ENCODE measurements around the gene ATP2B1.
"Not testable (repeated sequence)": the region's sequence is repeated elsewhere in the genome, so short reads cannot be mapped to it uniquely, and the experiment has no call there.

ATP2B1 gene

DNA sequence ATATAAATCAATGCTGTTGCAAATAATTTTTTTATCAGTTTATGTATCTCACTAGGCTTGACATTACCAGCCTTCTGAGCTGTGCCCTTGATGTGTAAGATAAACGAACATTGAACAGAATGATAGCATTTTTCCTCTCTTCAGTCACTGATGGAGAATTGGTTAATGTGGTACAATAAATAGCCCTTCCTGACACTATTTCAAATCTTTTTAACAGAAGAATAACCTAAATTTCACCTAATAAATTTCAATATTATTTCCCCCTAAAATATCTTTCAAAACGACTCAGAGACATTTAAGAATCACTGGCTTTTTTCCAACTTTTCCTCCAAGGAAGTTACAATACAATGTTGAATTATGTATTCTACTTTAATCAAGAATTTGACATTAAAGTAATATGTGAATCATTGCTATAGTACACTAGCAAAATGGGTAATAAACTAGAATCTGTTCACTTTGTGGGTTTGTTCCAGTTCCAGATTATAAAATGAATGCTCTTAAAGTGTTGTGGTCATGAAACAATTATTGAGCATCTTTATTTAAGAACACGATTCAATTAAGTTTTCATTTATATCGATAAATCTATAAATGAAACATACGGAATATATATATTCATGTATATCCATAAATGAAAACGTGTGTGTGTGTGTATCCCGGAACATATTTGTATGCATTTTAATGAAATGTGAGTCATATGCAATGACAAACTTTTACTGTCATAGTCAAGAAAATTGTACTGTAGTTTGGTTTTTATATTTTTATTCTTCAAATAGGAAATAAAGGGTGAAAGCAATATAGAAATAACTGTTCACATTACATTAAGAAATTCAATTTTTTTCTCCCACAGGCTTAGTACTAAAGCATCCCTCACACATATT lies 2.5 kb upstream of the ATP2B1 start:
- DNase-seq: no peak

DNA sequence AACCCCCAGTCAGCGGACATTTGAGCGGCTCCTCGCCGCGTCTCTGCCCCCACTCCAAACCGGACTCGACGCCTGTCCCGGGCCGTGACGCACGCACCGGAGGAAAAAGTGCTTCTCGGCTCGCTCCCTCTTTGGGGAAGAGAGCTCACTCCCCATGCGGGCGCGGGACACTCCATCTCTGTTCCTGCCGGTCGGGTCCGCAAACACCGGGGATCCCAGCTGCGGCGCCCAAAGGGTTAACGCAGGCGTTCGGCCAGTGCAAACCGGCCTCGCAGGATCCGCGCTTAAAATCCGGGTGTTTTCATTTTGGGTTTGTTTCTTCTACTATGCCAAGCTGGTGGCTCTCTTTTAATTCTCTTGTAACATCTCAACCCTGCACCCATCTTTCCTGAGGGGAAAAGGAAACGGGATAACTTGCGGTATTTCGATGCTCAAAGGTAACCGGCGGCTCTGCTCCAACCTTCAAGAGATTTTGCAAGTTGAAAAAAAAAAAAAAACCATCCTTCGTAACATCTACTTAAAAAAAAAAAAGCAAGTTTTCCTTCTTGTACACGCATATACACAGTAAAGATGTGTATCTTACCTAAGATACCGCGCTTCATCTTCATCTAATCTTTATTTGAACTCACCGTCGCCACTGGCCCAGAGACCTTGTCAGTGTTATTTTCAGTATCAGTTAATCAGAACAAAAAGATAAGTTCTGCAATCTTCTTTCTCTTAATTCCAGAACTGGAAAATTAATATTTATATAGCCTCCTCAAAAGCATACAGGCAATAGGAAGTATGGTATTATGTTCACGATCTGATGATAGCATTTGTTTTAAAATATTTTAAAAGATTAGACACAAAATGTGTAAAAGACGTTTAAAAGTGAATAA lies 1.6 kb upstream of the ATP2B1 start:
- no peak for DNase-seq

DNA sequence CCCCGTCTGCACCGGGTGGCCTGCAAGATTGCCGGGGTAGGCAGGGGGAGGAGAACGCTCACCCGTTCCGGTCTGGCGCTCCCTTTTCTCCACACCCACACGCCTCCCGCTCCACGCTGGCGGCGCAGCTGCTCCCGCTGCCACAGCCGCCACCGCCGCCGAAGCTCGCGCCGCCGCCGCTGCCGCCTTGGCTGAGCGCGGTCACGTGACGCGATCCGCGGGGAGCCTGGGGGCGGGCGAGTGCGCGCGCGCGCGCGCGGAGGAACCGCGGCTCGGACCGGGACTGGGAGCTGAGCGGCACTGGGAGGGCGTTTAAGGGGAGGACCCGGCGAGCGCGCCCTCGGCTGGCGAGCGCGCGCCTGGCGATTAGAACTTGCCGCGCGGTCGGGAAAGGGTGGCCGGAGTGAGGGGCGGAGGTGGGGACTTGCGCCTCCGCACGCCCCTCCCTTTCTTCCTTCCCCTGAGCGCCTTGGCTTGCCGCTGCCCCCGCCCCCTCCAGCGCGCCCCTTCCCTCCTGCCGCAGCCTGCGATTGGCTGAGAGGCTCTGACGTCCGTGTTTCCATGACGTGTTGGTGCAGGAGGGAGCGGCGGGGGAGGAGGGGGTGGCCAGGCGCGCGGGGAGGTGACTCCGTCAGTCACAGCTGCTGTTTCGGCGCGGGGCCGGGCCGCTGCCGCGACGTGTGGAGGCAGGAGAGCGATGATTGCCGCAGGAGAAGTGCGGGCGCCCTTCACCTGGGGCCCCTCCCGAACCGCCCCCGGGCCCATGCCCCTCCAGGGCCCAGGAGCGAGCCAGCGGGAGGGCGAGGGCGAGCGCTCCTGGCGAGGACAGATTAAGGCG lies 738 bp upstream of the ATP2B1 start:
- DNase-seq: peak; percentile 96

DNA sequence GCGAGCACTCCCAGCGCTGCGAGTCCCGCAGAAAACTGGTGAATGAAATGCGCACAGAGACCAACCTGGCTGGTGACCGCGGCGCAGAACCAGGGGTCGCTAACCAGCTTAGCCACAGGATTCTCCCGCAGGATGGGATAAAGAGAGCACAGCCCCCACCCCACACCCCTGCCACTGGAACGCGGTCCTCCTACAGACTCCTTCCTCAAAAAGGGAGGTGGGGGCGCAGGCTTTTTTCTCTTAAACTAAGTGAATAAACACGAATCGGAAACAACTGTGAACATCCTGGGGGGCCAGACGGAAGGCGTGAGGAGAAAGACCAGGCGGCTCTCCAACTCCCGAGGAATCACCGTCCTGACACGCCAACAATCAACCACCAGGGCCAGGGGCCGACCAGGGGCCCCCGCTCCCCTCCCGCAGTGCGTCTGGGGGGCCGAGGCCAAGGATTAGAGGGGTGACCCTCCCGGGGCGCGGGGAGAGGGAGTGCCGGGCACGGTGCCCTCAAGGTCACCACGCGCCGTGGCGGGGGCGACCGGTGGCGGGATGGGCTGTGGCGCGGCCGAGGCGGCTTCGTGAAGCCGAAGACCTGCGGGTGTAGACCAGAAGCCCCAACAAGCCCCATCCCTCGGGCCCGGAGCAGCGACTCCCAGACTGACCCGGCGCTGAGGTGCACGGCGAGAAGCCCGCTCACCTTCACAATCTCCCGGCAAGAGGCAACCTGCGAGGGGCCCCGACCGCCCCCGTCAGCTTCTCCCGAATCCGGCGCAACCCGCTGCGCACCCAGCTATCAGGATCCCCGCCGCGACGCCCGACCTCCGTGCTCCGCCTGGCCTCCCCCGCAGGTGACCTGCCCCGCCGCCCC lies 704 bp downstream of the ATP2B1 start:
- no peak for DNase-seq

DNA sequence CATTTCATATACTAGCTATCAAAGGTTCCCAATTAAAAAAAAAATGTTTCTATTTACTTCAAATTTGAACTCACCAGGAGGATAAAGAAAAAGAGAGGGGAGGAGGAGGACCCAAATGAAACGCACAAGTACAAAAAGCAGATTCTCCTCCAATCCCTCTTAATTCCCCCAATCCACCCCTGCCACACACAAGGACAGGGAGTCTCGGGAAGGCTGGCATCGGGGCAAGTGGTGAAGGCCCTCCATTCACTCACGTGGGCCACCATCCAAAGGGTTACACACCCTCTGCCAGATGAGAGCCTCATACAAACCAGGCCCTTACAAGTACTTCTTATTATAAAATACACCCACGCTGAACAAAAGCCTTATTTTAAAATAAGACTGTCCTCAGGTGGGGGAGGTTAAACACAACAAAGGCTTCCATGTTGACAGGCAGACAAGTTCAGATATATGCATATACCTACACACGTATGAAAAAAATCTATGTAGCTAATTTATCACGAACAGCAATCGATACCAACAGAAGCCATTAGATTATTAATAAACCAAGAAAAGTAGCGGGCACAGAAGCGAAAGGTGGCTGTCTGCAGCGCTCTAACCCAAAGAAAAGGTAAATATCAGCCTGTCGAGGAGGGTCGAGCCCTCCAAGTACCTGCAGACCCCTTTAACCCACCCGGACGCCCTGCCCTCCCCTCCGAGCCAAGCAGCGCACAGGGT lies 1.5 kb downstream of the ATP2B1 start:
- peak; percentile 30 for DNase-seq

DNA sequence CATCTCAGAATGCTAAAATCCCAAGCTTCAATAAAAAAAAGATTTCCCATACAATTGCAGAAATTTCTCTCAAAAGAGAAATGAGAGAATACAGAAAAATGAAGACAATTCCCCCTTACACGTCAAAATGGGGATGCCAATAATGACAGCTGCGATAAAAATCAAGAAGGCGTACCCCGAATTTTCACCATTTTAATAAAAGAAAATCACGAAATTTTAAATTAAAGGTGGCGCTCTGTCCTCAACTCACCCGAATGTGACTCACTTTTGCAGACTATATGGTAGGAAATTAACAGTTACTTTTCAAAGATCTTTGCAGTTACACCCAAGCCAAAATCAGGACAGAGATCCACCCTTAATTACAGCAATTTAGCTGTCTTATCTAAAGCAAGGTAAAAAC lies 2.1 kb downstream of the ATP2B1 start:
- DNase-seq: no peak

DNA sequence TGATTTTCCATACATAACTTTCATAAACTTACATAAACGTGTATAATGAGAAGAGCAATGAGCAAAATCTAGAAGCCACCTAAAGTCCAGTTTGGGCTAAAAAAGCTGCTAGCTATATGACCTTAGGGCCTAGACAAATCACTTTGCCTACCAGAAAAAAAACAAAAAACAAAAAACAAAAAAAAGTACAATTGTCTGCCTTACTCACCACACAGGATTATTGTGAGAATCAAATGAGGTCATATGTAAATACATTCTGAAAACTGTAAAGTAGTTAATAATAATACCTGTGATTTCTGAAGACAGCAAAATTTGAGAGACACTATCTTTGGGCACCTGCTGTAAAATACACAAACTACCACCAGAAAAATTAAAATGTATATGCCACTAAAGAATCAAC lies 4.2 kb downstream of the ATP2B1 start:
- no peak for DNase-seq

DNA sequence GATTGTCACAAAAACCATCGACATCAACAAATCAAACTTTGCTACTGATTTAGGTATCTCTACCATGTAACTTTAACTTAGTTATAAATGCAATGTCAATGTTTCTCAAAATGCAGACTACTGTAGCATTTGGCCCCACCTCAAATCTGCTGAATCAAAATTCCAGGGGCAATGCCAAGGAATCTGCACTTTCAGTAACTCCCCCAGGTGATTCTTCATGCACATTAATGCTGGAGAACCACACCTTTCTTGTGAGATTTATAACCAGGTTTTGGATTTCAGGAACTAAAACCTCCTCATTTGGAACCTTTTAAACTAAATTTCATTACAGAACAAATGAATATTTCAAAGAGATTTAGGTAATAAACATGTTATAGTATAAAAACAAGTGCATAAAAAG lies 4.9 kb downstream of the ATP2B1 start:
- DNase-seq: no peak

DNA sequence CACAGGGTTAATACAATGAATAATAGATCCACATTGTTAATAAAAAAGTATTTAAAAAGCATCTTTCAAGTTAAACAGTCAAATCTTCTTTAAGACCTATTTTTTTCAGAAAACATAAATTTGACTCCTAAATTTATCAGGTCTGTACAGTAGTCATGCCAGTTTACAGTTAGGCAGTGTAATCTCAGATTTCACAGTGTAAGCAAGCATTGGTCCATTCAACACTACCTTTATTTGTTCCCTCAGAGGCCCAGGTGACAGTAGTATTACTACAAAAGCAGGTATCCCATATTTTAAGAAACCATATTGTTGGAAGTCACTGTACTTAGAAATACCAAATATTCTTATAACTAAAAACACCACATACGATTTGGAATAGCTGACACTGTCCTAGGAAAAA lies 6.1 kb downstream of the ATP2B1 start:
- no peak for DNase-seq

DNA sequence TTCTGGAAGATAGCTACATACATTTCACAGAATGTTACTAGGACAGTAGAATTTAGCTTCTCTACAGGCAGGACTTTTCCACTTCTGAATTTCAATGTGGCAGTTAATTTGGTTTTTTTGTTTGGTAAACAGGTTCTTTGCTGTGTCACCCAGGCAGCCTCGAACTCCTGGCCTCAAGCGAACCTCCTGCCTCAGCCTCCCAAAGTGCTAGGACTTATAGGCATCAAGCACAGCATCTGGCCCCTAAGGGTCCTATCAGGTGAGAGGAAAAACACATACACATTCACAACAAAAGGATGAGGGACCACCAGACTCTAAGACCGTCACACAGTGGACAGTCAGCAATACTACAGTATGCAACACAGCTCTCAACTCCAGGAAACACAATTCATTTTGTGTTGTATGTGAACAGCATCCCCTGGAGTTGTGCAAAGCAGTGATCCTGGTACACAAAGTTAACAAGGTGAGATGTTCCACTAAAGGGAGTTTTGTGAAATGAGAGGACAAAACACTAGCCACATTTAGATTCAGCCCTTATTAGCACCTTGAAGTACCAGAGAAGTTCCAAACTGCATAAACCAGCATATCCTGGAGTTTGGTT lies 6.9 kb downstream of the ATP2B1 start:
- DNase-seq: no peak

DNA sequence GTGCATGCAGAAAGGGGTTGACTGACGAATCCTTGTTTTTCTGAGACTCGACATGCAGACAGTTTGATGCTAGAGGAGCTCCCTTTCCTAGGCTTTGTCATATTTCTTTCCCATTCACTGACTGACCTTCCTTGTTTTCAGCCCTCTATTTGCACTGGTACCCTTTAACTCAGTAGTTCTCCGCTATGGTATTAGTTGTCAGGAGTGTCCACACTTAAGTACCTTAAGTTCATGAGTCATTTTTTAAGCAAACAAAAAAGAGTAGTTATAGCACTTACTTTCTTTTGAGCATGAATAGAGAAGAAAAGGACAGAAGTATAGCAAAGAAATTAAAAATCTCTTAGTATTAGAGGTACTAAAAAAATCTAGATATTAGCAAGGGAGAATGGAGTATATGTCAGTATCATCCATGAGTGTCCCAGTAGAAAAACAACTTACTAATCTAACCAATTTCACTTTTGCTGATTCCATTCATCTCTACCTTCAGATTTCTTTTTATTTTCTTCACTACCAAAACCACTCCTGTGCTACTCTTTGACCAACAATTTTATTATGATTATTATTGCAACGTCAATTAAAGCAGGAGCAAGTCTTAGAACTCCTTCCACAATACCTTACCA lies 8.3 kb downstream of the ATP2B1 start:
- DNase-seq: no peak

DNA sequence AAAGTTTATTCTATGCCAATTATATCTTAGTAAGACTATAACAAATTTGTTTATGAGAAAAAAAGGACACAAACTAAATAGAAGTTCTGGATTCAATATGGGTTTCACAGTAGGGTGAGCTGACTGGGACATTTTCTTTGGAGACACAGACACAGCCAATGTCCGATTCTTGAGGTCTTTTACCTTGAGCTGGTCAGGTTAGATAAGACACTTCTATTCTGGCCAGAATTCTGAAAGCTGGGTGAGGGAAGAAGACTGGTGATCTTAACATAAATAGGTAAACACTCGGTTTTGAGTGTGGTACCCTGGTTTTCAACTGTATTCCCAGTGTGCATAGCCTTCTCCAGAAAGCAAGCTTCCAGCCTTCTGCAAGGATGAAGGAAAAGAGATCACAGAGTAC lies 10.0 kb downstream of the ATP2B1 start:
- DNase-seq: no peak

DNA sequence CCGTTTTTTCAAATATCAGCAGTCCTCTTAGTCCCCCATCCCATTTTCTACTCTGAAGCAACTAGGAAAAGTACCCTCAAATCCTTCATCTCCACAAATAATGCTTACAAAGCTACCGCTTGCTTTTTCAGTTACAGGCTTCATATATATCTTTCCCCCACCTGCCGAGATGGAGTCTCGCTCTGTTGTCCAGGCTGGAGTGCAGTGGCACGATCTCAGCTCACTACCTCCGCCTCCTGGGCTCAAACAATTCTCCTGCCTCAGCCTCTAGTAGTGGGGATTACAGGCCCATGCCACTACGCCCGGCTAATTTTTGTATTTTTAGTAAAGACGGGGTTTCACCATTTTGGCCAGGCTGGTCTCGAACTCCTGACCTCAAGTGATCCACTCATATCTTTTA lies 10.9 kb downstream of the ATP2B1 start:
- DNase-seq: not testable (repeated sequence)

DNA sequence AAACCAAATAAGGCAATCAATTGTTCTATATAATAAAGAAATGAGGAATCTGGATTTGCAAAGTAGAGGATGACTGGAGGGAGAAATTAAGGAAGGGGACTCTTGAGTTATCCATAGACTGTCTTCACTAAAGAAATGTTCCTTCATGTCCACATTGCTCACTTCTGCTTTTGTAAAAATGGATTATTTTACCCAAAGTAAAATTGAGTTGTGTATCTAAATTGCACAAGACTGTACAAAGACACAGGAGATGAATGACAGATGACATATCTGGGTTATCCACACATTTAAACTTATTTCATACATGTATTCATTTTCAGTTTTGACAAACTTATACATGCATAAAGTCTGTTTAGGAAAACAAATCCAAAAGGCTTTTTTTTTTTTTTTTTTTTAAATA lies 11.3 kb downstream of the ATP2B1 start:
- DNase-seq: no peak

DNA sequence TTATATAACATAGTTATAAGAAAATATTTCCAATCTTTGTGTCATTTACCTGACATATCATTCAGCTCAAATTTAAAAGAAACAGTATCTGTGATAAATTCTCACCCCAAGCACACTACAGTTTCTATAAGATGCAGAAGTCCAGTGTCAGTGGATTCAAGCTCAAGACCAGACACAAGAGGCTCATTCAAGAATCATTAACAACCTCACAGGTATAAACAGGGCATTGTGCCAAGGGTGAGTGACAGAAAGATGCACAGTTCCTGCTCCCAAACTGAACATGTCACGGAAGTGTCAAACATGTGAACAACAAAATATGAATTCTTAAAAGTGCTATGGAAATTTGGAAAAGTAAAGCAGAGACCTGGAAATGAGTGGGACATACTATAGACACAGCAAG lies 12.8 kb downstream of the ATP2B1 start:
- no peak for DNase-seq

DNA sequence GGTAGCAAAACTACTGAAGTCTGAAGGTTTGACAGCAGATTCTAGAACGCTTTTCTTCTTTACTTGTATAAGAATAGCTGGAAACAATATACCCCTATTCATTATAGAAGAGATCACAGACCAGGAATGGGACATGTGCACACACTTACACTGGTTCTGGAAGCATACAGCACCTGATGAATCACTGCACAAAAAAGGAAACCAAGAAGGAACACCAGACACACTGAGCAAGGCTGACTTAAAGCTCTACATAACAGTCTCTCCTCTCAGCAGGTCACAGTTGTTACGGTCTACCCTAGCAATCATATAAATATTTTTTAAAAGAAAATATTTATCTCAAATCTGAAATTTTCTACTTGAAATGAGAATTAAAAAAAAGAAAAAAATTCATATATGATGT lies 13.5 kb downstream of the ATP2B1 start:
- no peak for DNase-seq

DNA sequence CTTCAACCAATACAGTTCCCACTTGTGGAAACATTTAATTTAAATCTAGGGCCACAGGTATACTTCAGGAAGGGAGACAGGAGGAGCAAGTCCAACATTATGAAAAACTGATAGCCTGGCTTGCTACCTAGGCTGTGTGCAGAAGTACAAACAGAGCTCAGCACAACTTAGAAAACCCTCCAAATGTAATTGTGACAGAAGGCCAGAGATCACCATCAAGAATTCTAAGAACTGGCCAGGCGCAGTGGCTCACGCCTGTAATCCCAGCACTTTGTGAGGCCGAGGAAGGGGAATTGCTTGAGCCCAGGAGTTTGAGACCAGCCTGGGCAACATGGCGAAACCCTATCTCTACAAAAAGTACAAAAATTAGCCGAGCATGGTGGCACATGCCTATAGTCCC lies 14.1 kb downstream of the ATP2B1 start:
- DNase-seq: no peak

DNA sequence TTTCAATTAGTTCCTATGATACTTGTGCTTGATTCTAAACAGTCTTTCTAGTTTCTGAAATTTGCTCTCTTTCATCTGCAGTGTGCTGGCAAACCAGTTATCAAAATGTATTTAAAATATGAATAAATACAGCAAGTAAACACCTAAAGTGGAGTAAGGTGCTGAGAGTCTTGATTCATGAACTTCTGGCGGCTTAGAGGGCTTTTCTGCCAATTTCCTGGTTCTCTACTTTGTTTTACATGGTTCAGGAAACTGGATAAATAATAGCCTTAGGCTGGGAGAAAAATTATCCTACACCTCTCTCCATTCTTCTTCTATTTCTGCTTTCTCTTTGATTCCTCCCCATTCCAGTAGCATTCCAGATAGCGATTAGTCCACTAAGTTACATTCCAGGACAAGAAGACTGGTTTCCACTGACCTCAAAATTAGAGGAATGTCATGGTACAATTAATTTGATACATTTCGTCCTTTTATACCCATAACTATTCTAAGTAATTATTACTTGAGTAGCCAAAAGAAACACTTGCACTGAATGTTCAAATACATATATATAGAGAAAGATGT lies 14.9 kb downstream of the ATP2B1 start:
- no peak for DNase-seq

DNA sequence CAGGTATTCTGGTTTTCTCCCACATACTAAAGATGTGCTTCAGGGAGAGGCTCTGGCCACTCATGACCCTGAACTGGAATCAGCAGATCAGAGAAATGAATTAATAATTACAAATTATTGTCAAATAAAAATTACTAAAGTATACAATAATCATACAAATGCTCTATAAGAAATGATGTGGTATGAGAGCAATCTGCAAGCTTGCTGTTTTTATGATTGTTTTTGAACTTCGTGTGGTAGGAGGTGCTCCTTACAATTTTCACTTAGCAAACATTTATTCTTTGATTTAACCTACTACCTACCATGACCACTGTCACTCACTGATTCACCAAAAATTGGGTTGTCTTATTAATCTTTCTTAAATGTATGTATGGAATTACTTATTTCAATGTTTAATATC lies 16.2 kb downstream of the ATP2B1 start:
- DNase-seq: no peak

DNA sequence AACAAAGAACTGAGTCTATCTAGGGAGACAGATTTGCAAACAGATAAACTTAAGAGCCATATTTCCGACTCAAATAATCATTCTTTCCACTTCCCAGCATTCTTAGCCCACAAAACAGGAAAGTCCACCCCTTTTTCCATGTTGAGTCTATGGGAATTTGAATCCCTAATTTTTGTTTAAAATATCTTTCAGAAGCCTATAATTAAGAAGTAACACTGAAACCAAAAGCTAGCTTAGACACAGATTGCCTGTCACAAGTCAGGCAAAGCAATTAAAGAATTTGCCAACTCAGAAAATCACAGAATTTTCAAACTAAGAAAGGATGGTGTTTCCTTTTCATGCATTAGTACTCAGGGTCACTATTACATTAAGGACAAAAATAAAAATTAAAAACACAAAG lies 17.0 kb downstream of the ATP2B1 start:
- no peak for DNase-seq

Data from NCI-H446 treated with DMSO at 0.1 percent for 48 hours (cell line).